Measurements from ENCODE around the gene NTNG1. TPM values are rescaled to one million over a fixed set of nuclear protein-coding genes. Genes with fewer than 3 reads are reported as not detected.

Gene NTNG1
- total RNA-seq, 2 donors from 2014 or later, result 2.5 to 2.6 TPM

DNA sequence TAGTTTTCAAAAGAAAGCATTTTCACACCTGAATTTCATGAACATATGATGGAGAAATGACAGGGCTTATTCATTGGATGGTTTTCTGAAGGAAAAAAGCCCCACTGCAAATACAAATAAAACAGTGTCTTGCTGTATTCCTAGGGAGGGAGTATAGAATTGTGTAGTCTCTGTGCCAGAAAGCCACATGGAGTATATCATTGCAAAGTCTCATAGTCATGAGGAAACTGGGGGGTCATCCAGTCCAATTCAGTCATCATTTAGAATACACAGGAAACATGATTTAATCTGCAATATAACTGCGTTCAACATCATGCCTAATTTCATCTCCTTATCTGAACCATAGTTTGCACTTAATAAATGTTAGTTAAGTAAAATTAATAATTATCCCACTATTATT is 222.3 kb downstream of the NTNG1 start:
- no peak overlapping the region for H3K9ac ChIP-seq (ENCODE audit: extremely low read depth, low read length, poor library complexity, severe bottlenecking)
- TF ChIP-seq, protein P1, sequence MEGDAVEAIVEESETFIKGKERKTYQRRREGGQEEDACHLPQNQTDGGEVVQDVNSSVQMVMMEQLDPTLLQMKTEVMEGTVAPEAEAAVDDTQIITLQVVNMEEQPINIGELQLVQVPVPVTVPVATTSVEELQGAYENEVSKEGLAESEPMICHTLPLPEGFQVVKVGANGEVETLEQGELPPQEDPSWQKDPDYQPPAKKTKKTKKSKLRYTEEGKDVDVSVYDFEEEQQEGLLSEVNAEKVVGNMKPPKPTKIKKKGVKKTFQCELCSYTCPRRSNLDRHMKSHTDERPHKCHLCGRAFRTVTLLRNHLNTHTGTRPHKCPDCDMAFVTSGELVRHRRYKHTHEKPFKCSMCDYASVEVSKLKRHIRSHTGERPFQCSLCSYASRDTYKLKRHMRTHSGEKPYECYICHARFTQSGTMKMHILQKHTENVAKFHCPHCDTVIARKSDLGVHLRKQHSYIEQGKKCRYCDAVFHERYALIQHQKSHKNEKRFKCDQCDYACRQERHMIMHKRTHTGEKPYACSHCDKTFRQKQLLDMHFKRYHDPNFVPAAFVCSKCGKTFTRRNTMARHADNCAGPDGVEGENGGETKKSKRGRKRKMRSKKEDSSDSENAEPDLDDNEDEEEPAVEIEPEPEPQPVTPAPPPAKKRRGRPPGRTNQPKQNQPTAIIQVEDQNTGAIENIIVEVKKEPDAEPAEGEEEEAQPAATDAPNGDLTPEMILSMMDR (conservative IDR thresholded peaks at IDR 0.05), result no peak
- H3K36me3 ChIP-seq (ENCODE audit: control insufficient read depth, insufficient read depth, low read length), result no peaks in the 10 kb centered on the region
- H3K4me1 Mint-ChIP-seq, result peaks cover 22% of the 10 kb centered on the region
- no peaks in the 10 kb centered on the region for H3K36me3 Mint-ChIP-seq (ENCODE audit: low read depth)
- H3K4me3 Mint-ChIP-seq, result no peak overlapping the region
- H3K4me3 ChIP-seq (ENCODE audit: low read length), result no peak overlapping the region
- H3K27ac Mint-ChIP-seq, result no peak overlapping the region
- H3K27me3 ChIP-seq (ENCODE audit: control insufficient read depth, insufficient read depth, low read length, poor library complexity, severe bottlenecking), result no peaks in the 10 kb centered on the region
- 82% methylated on average over 1 of the region's 1 CpG; no CpG with 5 or more reads in 1 of the 2 experiments for WGBS, 2 experiments (ENCODE audit: insufficient coverage in 1 of 2, insufficient read length in 1 of 2)
- DNase-seq, result no peak
- H3K9me3 ChIP-seq (ENCODE audit: control insufficient read depth, low read length), result no peaks in the 10 kb centered on the region
- H3K27ac ChIP-seq (ENCODE audit: low read depth, low read length), result no peak overlapping the region
- no peaks in the 10 kb centered on the region for H3K27me3 Mint-ChIP-seq (ENCODE audit: insufficient read depth)
- H3K9me3 Mint-ChIP-seq, result no peaks in the 10 kb centered on the region
- no peaks in the 10 kb centered on the region for H3K4me1 ChIP-seq (ENCODE audit: control insufficient read depth, insufficient read depth, low read length)

DNA sequence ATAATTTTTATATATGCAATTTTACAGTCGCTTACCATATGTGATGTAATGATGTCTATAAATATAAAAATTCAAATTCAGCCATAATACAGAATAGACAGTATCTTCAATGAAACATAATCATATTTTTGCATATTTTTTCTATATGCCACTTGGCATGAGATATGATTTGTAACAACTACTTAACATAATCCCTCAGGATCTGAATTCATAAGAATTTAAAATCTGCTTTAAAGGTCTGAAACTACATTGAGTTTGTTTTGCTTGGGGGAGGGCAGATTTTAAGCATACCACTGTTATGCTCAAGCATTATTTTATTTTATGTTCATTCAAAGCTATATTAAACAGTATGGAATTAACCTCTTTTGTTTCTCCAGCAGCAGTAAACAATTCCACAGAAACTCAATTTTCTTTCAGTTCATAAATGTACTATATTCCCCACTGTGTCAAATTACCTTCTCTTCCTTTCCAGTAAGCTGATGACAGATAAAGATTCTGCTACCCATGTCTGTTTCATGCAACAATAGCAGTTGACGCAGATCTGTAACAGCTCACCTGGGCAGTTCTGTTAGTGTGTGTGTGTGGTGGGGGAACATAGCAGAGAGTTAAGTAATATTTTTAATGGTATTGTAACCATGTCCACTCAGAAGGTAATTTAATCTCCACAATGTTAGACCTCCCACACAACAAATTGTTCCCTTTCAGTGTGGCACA is 224.8 kb downstream of the NTNG1 start:
- H3K4me1 ChIP-seq (ENCODE audit: control insufficient read depth, insufficient read depth, low read length), result no peaks in the 10 kb centered on the region
- 100% methylated on average over 1 of the region's 2 CpGs; no CpG with 5 or more reads in 1 of the 2 experiments for WGBS, 2 experiments (ENCODE audit: insufficient coverage in 1 of 2, insufficient read length in 1 of 2)
- no peak overlapping the region for H3K4me3 ChIP-seq (ENCODE audit: low read length)
- no peak overlapping the region for H3K27ac ChIP-seq (ENCODE audit: low read depth, low read length)
- no peaks in the 10 kb centered on the region for H3K9me3 ChIP-seq (ENCODE audit: control insufficient read depth, low read length)
- no peaks in the 10 kb centered on the region for H3K27me3 ChIP-seq (ENCODE audit: control insufficient read depth, insufficient read depth, low read length, poor library complexity, severe bottlenecking)
- no peaks in the 10 kb centered on the region for H3K9me3 Mint-ChIP-seq
- TF ChIP-seq, protein P1 (conservative IDR thresholded peaks at IDR 0.05), result no peak
- DNase-seq, result no peak
- H3K36me3 ChIP-seq (ENCODE audit: control insufficient read depth, insufficient read depth, low read length), result no peaks in the 10 kb centered on the region
- H3K27me3 Mint-ChIP-seq (ENCODE audit: insufficient read depth), result no peaks in the 10 kb centered on the region
- no peak overlapping the region for H3K27ac Mint-ChIP-seq
- no peak overlapping the region for H3K9ac ChIP-seq (ENCODE audit: extremely low read depth, low read length, poor library complexity, severe bottlenecking)
- H3K4me1 Mint-ChIP-seq, result peaks cover 8% of the 10 kb centered on the region
- no peaks in the 10 kb centered on the region for H3K36me3 Mint-ChIP-seq (ENCODE audit: low read depth)
- no peak overlapping the region for H3K4me3 Mint-ChIP-seq

DNA sequence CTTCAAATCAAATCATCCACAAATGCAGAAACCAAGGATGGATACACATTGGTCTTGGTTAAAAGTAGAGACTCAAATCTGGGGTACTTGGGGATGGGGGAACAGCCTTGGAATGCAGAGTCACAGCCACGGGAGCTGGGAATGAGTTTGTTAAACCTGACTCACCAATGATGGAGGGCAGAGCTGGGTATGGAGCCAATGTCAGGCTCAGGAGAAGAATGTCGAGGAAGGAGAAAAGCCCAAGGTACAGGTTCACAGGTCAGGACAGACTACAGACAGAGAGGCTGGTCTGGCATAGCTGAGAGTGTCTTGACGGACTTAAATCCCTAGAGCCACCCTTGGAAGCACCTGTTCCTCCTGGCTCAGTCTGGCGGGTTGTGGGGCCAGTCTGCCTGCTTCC is 237.6 kb downstream of the NTNG1 start:
- H3K27me3 Mint-ChIP-seq (ENCODE audit: insufficient read depth), result no peaks in the 10 kb centered on the region
- no peak overlapping the region for H3K27ac ChIP-seq (ENCODE audit: low read depth, low read length)
- DNase-seq, result no peak
- H3K9me3 Mint-ChIP-seq, result no peaks in the 10 kb centered on the region
- no peaks in the 10 kb centered on the region for H3K9me3 ChIP-seq (ENCODE audit: control insufficient read depth, low read length)
- H3K4me3 Mint-ChIP-seq, result no peak overlapping the region
- no peak overlapping the region for H3K27ac Mint-ChIP-seq
- peaks cover 3% of the 10 kb centered on the region for H3K4me1 ChIP-seq (ENCODE audit: control insufficient read depth, insufficient read depth, low read length)
- WGBS, 2 experiments (ENCODE audit: insufficient coverage in 1 of 2, insufficient read length in 1 of 2), result 90 to 97% methylated on average over 4 of the region's 4 CpGs
- TF ChIP-seq, protein P1 (conservative IDR thresholded peaks at IDR 0.05), result no peak
- H3K4me3 ChIP-seq (ENCODE audit: low read length), result no peak overlapping the region
- no peaks in the 10 kb centered on the region for H3K36me3 ChIP-seq (ENCODE audit: control insufficient read depth, insufficient read depth, low read length)
- H3K9ac ChIP-seq (ENCODE audit: extremely low read depth, low read length, poor library complexity, severe bottlenecking), result no peak overlapping the region
- no peaks in the 10 kb centered on the region for H3K27me3 ChIP-seq (ENCODE audit: control insufficient read depth, insufficient read depth, low read length, poor library complexity, severe bottlenecking)
- H3K36me3 Mint-ChIP-seq (ENCODE audit: low read depth), result no peaks in the 10 kb centered on the region
- peaks cover 13% of the 10 kb centered on the region for H3K4me1 Mint-ChIP-seq
